ES-I3 (cell line): Measurements from ENCODE around the gene RTN1.
"Not testable (repeated sequence)": the region's sequence is repeated elsewhere in the genome, so short reads cannot be mapped to it uniquely, and the experiment has no call there.

Source experiments
- H3K36me3 ChIP-seq: 2 replicates; pipeline ENCODE4 v1.6.1; 2013; ENCODE audit warnings: mild to moderate bottlenecking, low read length, control low read depth, moderate library complexity; ENCODE audit not compliant: insufficient read depth
- H3K4me1 ChIP-seq: 2 replicates; pipeline ENCODE4 v1.6.1; 2013; ENCODE audit warnings: mild to moderate bottlenecking, control low read depth, low read length; ENCODE audit not compliant: insufficient read depth
- H3K9ac ChIP-seq: 2 replicates; pipeline ENCODE4 v1.6.1; 2013; ENCODE audit warnings: low read depth, mild to moderate bottlenecking, low read length, moderate library complexity
- H3K9me3 ChIP-seq: 2 replicates; pipeline ENCODE4 v1.6.1; 2013; ENCODE audit warnings: mild to moderate bottlenecking, low read length, moderate library complexity; ENCODE audit not compliant: control insufficient read depth, insufficient read depth

Gene RTN1

DNA sequence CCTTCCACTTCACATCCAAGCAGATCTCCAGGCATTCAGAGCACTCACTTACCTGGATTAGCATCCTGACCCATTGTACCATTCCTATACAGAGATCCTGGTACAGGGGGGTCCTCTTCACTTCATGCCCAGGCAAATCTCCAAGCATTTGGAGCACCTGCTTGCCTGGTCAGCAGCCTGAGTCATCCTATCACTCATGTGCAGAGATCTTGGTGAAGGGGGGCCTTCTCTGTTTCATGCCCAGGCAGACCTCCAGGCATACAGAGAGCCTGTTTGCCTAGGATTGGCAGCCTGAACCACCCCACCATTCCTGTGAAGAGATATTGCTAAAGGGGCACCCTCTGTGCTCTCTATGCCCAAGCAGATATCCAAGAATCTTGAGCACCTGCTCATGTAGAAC is 182.9 kb downstream of the RTN1 start:
- peaks cover 4% of the 10 kb centered on the region; the same call in 1 of the 2 replicates for H3K4me1 ChIP-seq
- no peaks in the 10 kb centered on the region for H3K9me3 ChIP-seq
- H3K9ac ChIP-seq, result no peak overlapping the region
- H3K36me3 ChIP-seq, result no peaks in the 10 kb centered on the region

- Histone ChIP-seq H3K9ac (no peak overlapping the region), H3K4me1 (peaks cover 4% of the 10 kb centered on the region; the same call in 1 of the 2 replicates), H3K36me3 (no peaks in the 10 kb centered on the region), H3K9me3 (no peaks in the 10 kb centered on the region)
Observed at GRCh38 chr14:59679872-59680271, 190.7 kb downstream of the RTN1 start.

DNA sequence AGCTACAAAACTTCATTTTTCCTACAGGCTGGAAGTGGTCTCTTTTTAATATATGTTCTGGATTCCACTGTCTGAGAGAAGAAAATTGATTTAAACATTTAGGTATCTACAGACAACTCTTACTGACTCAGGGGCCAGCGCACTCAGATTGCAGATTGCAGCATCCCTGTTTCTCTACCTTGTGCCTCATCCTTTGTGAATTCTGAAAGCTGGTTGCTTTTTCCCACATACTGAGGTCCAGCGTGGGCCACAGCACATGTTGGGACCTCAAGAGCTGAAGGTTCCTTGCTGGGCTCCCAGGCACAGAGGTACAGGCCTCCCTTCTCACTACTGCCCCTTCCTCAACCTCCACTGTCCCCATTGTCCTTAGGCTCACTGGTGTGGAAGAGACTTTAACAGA is 192.2 kb downstream of the RTN1 start:
- Histone ChIP-seq H3K9me3 (no peaks in the 10 kb centered on the region), H3K9ac (no peak overlapping the region), H3K36me3 (no peaks in the 10 kb centered on the region), H3K4me1 (no peaks in the 10 kb centered on the region)

- Histone ChIP-seq H3K4me1 (no peaks in the 10 kb centered on the region), H3K36me3 (no peaks in the 10 kb centered on the region), H3K9ac (no peak overlapping the region), H3K9me3 (no peaks in the 10 kb centered on the region)
Observed at GRCh38 chr14:59677771-59678231, 192.8 kb downstream of the RTN1 start.

- H3K4me1 ChIP-seq, result no peaks in the 10 kb centered on the region
- H3K36me3 ChIP-seq, result no peaks in the 10 kb centered on the region
- no peak overlapping the region for H3K9ac ChIP-seq
- no peaks in the 10 kb centered on the region for H3K9me3 ChIP-seq
Observed at GRCh38 chr14:59675394-59675793, 195.2 kb downstream of the RTN1 start.

GRCh38 chr14:59664741-59665140 is 205.8 kb downstream of the RTN1 start:
- Histone ChIP-seq H3K36me3 (no peaks in the 10 kb centered on the region), H3K4me1 (no peaks in the 10 kb centered on the region), H3K9me3 (no peaks in the 10 kb centered on the region), H3K9ac (no peak overlapping the region)

DNA sequence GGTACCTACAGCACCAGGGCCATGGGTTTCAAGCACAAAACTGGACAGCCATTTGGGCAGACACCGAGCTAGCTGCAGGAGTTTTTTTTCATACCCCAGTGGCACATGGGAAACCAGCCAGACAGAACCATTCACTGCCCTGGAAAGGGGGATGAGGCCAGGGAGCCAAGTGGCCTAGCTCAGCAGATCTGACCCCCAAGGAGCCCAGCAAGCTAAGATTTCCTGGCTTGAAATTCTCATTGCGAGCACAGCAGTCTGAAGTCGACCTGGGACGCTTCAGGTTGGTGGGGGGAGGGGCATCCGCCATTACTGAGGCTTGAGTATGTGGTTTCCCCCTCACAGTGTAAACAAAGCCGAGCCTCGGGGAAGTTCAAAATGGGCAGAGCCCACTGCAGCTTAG is 212.8 kb downstream of the RTN1 start:
- H3K36me3 ChIP-seq, result no peaks in the 10 kb centered on the region
- H3K9ac ChIP-seq, result no peak overlapping the region
- no peaks in the 10 kb centered on the region for H3K4me1 ChIP-seq
- no peaks in the 10 kb centered on the region for H3K9me3 ChIP-seq

DNA sequence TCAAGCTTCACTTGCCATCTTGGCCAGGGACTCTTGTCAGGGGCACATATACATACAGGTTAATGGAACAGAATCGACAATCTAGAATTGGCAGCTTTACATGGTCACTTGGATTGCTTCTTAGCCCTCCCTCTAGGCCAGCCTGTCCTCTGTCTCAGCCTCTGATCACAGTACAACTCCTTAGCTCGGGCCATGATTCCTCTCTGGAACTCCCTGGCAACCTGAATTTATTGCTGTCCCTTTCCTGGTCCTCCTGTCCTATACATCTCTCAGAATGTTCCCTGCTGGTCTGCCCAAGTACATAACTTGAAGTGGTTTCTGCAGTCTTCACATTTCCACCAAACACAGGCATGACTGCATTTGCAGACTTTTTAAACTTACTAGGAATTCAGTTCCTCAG is 214.1 kb downstream of the RTN1 start:
- Histone ChIP-seq H3K9ac (no peak overlapping the region), H3K36me3 (no peaks in the 10 kb centered on the region), H3K9me3 (no peaks in the 10 kb centered on the region), H3K4me1 (no peaks in the 10 kb centered on the region)

- H3K9ac ChIP-seq, H3K36me3 ChIP-seq, H3K9me3 ChIP-seq, H3K4me1 ChIP-seq: not testable (repeated sequence)
Observed at GRCh38 chr14:59654131-59654530, 216.4 kb downstream of the RTN1 start.

DNA sequence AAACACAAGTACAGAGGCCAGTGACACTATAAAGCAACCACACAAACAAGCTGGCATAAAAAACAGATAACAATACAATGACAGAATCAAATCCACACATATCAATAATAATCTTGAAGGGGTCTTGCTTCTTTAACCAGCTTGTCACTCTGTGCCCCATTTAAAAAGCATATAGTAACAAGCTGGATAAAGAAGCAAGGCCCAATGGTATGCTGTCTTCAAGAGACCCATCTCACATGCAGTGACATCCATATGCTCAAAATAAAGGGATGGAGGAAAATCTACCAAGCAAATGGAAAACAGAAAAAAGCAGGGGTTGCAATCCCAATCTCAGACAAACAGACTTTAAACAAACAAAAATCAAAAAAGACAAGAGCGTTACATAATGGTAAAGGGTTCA is 223.7 kb downstream of the RTN1 start:
- H3K4me1 ChIP-seq, H3K36me3 ChIP-seq, H3K9ac ChIP-seq, H3K9me3 ChIP-seq: not testable (repeated sequence)

DNA sequence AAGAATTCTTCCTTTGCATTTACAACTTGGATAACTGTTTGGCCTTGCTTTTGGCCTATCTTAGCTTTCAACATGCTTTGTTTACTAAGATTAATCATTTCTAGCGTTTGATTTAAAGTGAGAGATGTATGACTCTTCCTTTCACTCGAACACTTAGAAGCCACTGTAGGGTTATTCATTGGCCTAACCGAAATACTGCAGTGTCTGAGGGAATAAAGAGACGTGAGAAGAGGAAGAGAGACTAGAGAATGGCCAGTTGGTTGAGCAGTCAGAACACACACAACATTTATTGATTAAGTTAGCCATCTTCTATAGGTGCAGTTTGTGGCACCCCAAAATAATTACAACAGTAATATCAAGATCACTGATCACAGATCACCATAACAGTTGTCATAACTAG is 231.7 kb downstream of the RTN1 start:
- Histone ChIP-seq H3K9me3 (no peaks in the 10 kb centered on the region; the same call in 1 of the 2 replicates), H3K9ac (no peak overlapping the region), H3K4me1 (no peaks in the 10 kb centered on the region), H3K36me3 (no peaks in the 10 kb centered on the region)

DNA sequence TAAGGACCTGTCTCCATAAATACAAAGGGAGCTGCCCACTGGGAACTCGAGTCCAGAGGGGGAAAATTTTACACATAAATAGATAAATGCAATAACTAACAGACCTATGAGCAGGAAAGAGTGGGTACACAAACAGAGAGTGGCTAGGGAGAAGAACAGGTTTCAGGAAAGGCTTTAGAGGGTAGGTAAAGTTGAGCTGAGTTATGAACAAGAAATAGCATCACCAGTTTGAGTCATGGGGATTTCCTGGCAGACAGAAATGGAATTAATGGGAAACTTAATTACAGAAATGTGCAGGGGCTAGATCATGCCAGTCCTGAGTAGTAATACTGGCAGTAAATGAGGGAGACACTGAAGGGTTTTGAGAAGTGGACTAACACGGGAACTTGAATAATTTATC is 236.0 kb downstream of the RTN1 start:
- Histone ChIP-seq H3K9me3 (no peaks in the 10 kb centered on the region), H3K36me3 (no peaks in the 10 kb centered on the region), H3K9ac (no peak overlapping the region), H3K4me1 (no peaks in the 10 kb centered on the region)

DNA sequence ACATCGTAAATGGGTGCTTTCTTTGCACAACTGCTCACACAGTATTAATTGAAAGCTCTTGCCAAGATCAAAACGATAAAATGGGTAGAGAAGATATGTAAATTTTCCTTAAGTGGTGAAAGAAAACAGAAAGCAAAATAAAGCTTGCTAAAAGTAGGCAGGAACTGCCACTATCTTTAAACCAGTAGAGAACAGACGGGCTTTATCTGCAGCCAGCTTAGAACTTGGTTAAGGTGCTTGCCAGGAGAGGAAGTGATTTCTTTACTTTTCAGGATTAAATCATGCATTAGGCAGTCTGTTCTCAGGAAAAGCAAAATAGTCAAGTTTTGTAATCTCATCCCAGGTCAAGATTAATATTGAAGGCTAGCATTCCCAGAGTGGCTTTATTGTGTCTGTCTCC is 237.1 kb downstream of the RTN1 start:
- no peaks in the 10 kb centered on the region for H3K36me3 ChIP-seq
- H3K9ac ChIP-seq, result no peak overlapping the region
- no peaks in the 10 kb centered on the region for H3K4me1 ChIP-seq
- H3K9me3 ChIP-seq, result no peaks in the 10 kb centered on the region

DNA sequence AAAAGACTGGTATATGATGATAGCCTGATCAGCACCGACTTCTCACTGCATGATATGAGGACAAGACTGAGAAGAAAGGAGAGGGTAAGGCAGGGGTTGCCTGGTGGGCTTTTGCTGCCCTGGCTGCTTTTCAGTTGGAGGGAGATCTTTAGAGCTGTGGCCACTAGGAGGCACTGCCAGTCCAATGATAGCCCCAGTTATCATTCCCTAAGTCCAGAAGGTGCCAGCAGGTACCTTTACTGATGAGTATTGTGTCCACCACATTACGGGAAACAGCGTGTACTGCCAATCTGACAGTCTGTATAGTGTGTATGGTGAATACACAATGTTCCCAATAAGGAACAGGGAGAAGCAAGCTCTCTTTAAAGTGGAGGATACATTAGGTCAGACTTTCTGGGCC is 238.2 kb downstream of the RTN1 start:
- H3K9ac ChIP-seq, result no peak overlapping the region
- no peaks in the 10 kb centered on the region for H3K36me3 ChIP-seq
- no peaks in the 10 kb centered on the region for H3K9me3 ChIP-seq
- H3K4me1 ChIP-seq, result no peaks in the 10 kb centered on the region

GRCh38 chr14:59631237-59631636 is 239.3 kb downstream of the RTN1 start:
- no peak overlapping the region for H3K9ac ChIP-seq
- no peaks in the 10 kb centered on the region for H3K4me1 ChIP-seq
- no peaks in the 10 kb centered on the region for H3K9me3 ChIP-seq
- no peaks in the 10 kb centered on the region for H3K36me3 ChIP-seq

DNA sequence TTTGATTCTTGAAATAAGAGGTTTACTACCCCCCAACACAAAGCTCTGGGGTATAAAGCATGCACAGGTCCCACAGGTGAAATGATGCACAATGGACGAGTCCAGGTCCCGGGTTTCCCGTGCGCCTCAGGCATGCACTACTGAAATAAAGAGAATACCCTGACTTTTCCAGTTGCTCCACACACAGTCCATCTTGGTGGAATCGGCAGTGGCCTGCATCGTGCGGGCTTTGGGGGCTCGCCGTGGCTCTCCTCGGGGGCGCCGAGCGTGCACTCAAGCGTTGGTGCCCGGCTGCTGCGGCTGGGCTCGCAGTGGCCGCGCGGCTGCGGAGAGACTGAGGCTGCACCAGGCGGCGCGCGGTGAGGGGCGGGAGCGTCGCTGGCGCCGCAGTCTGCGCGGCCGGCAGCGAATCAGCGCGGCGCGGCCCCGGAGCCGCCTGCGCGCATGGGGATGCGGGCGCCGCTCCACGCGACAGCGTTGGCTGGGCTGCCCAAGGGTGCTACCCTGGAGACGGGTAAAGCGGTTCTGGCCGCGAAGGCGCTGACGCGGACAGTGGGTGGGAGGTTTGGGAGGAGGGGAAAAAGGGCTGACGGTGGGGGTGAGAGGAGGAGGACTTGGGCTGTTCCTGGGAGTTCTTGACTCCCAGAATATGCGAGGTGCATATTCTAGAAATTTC is 240.2 kb downstream of the RTN1 start:
- no peaks in the 10 kb centered on the region for H3K9me3 ChIP-seq
- no peaks in the 10 kb centered on the region for H3K4me1 ChIP-seq
- peak overlapping the region; percentile 55 for H3K9ac ChIP-seq
- H3K36me3 ChIP-seq, result no peaks in the 10 kb centered on the region
